IMR-90 (cell line): ENCODE measurements around the gene GPC6. TPM values are rescaled to one million over a fixed set of nuclear protein-coding genes. Genes with fewer than 3 reads are reported as not detected.

Experiments
- ATAC-seq: fragments of 200-7000 bp; cut with Tn5 transposase; 2 replicates; pipeline ENCODE4 v1.9.1; 2020; ENCODE audit warnings: low read depth, mild to moderate bottlenecking, moderate library complexity
- BruUV-seq: library from RNA; stranded (reverse); fragments of 400-500 nt; replicated peaks from 2 replicates; lab custom pipeline; 2021; lab: Mats Ljungman, UMichigan
- CTCF ChIA-PET: fragments of 300-600 bp; formaldehyde crosslinking; extraction: SDS; loops from one replicate; lab custom pipeline; 2021; ENCODE audit warnings: antibody characterized with exemption; lab: Yijun Ruan, JAX
- POLR2A ChIA-PET: fragments of 300-600 bp; sonication (Branson Sonifier 250); formaldehyde crosslinking; loops from one replicate; lab custom pipeline; 2022; ENCODE audit warnings: antibody characterized with exemption; ENCODE audit not compliant: unreplicated experiment; lab: Charles Lee
- DNase-seq: peaks from one replicate; pipeline ENCODE4 v3.0.0; 2013
- H2AFZ ChIP-seq: replicated peaks from 2 replicates; pipeline ENCODE3; 2013; ENCODE audit warnings: low read length, mild to moderate bottlenecking; ENCODE audit not compliant: poor library complexity
- H2AK5ac ChIP-seq: 2 replicates; pipeline ENCODE4 v1.6.1; 2013; ENCODE audit warnings: low read depth, low read length, inconsistent platforms
- H2AK9ac ChIP-seq: replicated peaks from 2 replicates; pipeline ENCODE3; 2013; ENCODE audit warnings: mild to moderate bottlenecking, low read depth, low read length, moderate library complexity; ENCODE audit not compliant: poor library complexity
- H2BK120ac ChIP-seq: 2 replicates; pipeline ENCODE4 v1.6.1; 2013; ENCODE audit warnings: low read depth, low read length, inconsistent platforms
- H2BK15ac ChIP-seq: 3 replicates; pipeline ENCODE4 v1.6.1; 2013; ENCODE audit warnings: low read depth, low read length, inconsistent platforms
- H2BK20ac ChIP-seq: 2 replicates; pipeline ENCODE4 v1.6.1; 2013; ENCODE audit warnings: low read depth, mild to moderate bottlenecking, inconsistent platforms, low read length, moderate library complexity
- H2BK5ac ChIP-seq: 2 replicates; pipeline ENCODE4 v1.6.1; 2013; ENCODE audit warnings: mild to moderate bottlenecking, low read depth, low read length, inconsistent platforms; ENCODE audit not compliant: poor library complexity, severe bottlenecking
- H3K14ac ChIP-seq: replicated peaks from 2 replicates; pipeline ENCODE4 v1.6.1; 2013; ENCODE audit warnings: low read depth, low read length, inconsistent platforms
- H3K18ac ChIP-seq: 2 replicates; pipeline ENCODE4 v1.6.1; 2013; ENCODE audit warnings: low read depth, low read length, control low read depth
- H3K23ac ChIP-seq: 2 replicates; pipeline ENCODE4 v1.6.1; 2013; ENCODE audit warnings: low read depth, low read length, inconsistent platforms
- H3K27ac ChIP-seq: 2 replicates; pipeline ENCODE4 v1.5.1; 2013; ENCODE audit warnings: mild to moderate bottlenecking, control low read depth, low read length; ENCODE audit not compliant: insufficient read depth
- H3K27me3 ChIP-seq: 2 replicates; pipeline ENCODE4 v1.6.1; 2013; ENCODE audit warnings: low read length; ENCODE audit not compliant: control insufficient read depth, insufficient read depth
- H3K36me3 ChIP-seq: 2 replicates; pipeline ENCODE4 v1.6.1; 2013; ENCODE audit warnings: low read length, mixed read lengths; ENCODE audit not compliant: control insufficient read depth, insufficient read depth
- H3K4ac ChIP-seq: 2 replicates; pipeline ENCODE4 v1.6.1; 2013; ENCODE audit warnings: low read depth, low read length, inconsistent platforms
- H3K4me1 ChIP-seq: 2 replicates; pipeline ENCODE4 v1.6.1; 2013; ENCODE audit warnings: low read length, mixed read lengths; ENCODE audit not compliant: control insufficient read depth, insufficient read depth
- H3K4me2 ChIP-seq: 2 replicates; pipeline ENCODE4 v1.6.1; 2013; ENCODE audit warnings: low read depth, mild to moderate bottlenecking, control low read depth, low read length, moderate library complexity
- H3K4me3 ChIP-seq: 2 replicates; pipeline ENCODE4 v1.5.1; 2013; ENCODE audit warnings: low read depth, mild to moderate bottlenecking, control low read depth, low read length, moderate library complexity; ENCODE audit not compliant: insufficient read depth
- H3K56ac ChIP-seq: 2 replicates; pipeline ENCODE4 v1.6.1; 2013; ENCODE audit warnings: low read length, inconsistent platforms; ENCODE audit not compliant: insufficient read depth; ENCODE audit errors: extremely low read depth
- H3K79me1 ChIP-seq, 2 experiments: 2 replicates each; pipeline ENCODE4 v1.6.1; 2013; ENCODE audit warnings: low read length in 2 of 2, inconsistent platforms in 1 of 2, low read depth in 1 of 2
- H3K9ac ChIP-seq: 2 replicates; pipeline ENCODE4 v1.6.1; 2013; ENCODE audit warnings: low read depth, low read length, control low read depth
- H3K9me1 ChIP-seq: 2 replicates; pipeline ENCODE4 v1.6.1; 2013; ENCODE audit warnings: low read length, inconsistent platforms; ENCODE audit not compliant: insufficient read depth
- H3K9me3 ChIP-seq: 2 replicates; pipeline ENCODE4 v1.6.1; 2013; ENCODE audit warnings: low read length; ENCODE audit not compliant: control insufficient read depth, insufficient read depth
- H4K20me1 ChIP-seq: 2 replicates; pipeline ENCODE4 v1.6.1; 2013; ENCODE audit warnings: low read length, inconsistent platforms; ENCODE audit not compliant: insufficient read depth
- H4K5ac ChIP-seq: 2 replicates; pipeline ENCODE4 v1.6.1; 2013; ENCODE audit warnings: mild to moderate bottlenecking, low read depth, low read length, control low read depth
- H4K8ac ChIP-seq, 2 experiments: 2 replicates each; pipeline ENCODE4 v1.6.1; 2013; ENCODE audit warnings: low read depth in 2 of 2, low read length in 2 of 2, control low read depth in 1 of 2, inconsistent platforms in 1 of 2
- H4K91ac ChIP-seq: 2 replicates; pipeline ENCODE4 v1.6.1; 2013; ENCODE audit warnings: low read depth, low read length, inconsistent platforms; ENCODE audit not compliant: insufficient read depth
- BHLHE40 ChIP-seq: fragments of 150-350 bp; IDR thresholded peaks from 2 replicates; pipeline ENCODE4 v1.6.1; 2016; ENCODE audit warnings: mild to moderate bottlenecking, low read depth, low read length
- CEBPB ChIP-seq: IDR thresholded peaks from 2 replicates; pipeline ENCODE4 v1.6.1; 2012; ENCODE audit warnings: low read depth, low read length, improper control_type of control experiment
- CHD1 ChIP-seq: IDR thresholded peaks from 2 replicates; pipeline ENCODE4 v1.6.1; 2012; ENCODE audit warnings: low read depth, low read length, improper control_type of control experiment
- CTCF ChIP-seq: conservative IDR thresholded peaks from 2 replicates; pipeline ENCODE4 v1.5.1; 2012; ENCODE audit warnings: mild to moderate bottlenecking, low read depth, low read length, improper control_type of control experiment
- ELK1 ChIP-seq: fragments of 150-350 bp; IDR thresholded peaks from 2 replicates; pipeline ENCODE4 v1.6.1; 2016; ENCODE audit warnings: low read depth, mild to moderate bottlenecking, low read length, moderate library complexity, borderline replicate concordance
- FOS ChIP-seq: fragments of 150-350 bp; IDR thresholded peaks from 2 replicates; pipeline ENCODE4 v1.6.1; 2016; ENCODE audit warnings: low read depth, low read length
- MAFK ChIP-seq: IDR thresholded peaks from 2 replicates; pipeline ENCODE4 v1.6.1; 2012; ENCODE audit warnings: low read depth, low read length, improper control_type of control experiment
- MAZ ChIP-seq: IDR thresholded peaks from 2 replicates; pipeline ENCODE4 v1.6.1; 2012; ENCODE audit warnings: low read depth, mild to moderate bottlenecking, low read length, improper control_type of control experiment, moderate library complexity, borderline replicate concordance
- MXI1 ChIP-seq: IDR thresholded peaks from 2 replicates; pipeline ENCODE4 v1.6.1; 2012; ENCODE audit warnings: low read depth, mild to moderate bottlenecking, low read length, moderate library complexity, borderline replicate concordance
- NFE2L2 ChIP-seq: fragments of 150-350 bp; IDR thresholded peaks from 2 replicates; pipeline ENCODE4 v1.6.1; 2016; ENCODE audit warnings: low read depth, mild to moderate bottlenecking, low read length
- POLR2A ChIP-seq: IDR thresholded peaks from 2 replicates; pipeline ENCODE4 v1.6.1; 2012; ENCODE audit warnings: mild to moderate bottlenecking, low read depth, low read length
- RAD21 ChIP-seq: IDR thresholded peaks from 2 replicates; pipeline ENCODE4 v1.6.1; 2012; ENCODE audit warnings: low read length, improper control_type of control experiment
- RCOR1 ChIP-seq: IDR thresholded peaks from 2 replicates; pipeline ENCODE4 v1.6.1; 2012; ENCODE audit warnings: mild to moderate bottlenecking, low read length, improper control_type of control experiment; ENCODE audit not compliant: insufficient replicate concordance
- RFX5 ChIP-seq: IDR thresholded peaks from 2 replicates; pipeline ENCODE4 v1.8.0; 2012; ENCODE audit warnings: low read depth, mild to moderate bottlenecking, low read length, moderate library complexity
- SMC3 ChIP-seq: fragments of 150-350 bp; IDR thresholded peaks from 2 replicates; pipeline ENCODE4 v1.6.1; 2016; ENCODE audit warnings: low read depth, mild to moderate bottlenecking, antibody characterized with exemption, low read length, moderate library complexity
- USF2 ChIP-seq: fragments of 150-350 bp; IDR thresholded peaks from 2 replicates; pipeline ENCODE4 v1.6.1; 2017; ENCODE audit warnings: mild to moderate bottlenecking, antibody characterized with exemption, low read length, low read depth
- WGBS, 2 experiments: methylation state at CpG; one replicate each; pipeline versions ENCODE4 v1.1.5 to v1.1.7; 2013; ENCODE audit warnings: missing lambda C conversion rate in 2 of 2; ENCODE audit not compliant: insufficient read length in 1 of 2; ENCODE audit errors: extremely low coverage in 2 of 2; 5-methylcytosine and 5-hydroxymethylcytosine counted together
- dilution Hi-C: fragments of 300-500 bp; cut with HindIII; formaldehyde crosslinking; loops from one replicate; pipeline ENCODE4 v1.14.3; 2018; ENCODE audit warnings: low sequenced_read_pairs; ENCODE audit not compliant: unreplicated experiment
- in situ Hi-C: fragments of 300-500 bp; cut with MboI; formaldehyde crosslinking; loops from 3 replicates; pipeline ENCODE4 v1.14.3; 2019; ENCODE audit warnings: low sequenced_read_pairs, inconsistent platforms, mixed read lengths
- intact Hi-C: fragments of 100-400 bp; cut with micrococcal nuclease; formaldehyde crosslinking; loops from 2 replicates; pipeline ENCODE4 v1.10.0; 2022
- polyA plus RNA-seq, 3 experiments: library from polyadenylated mRNA; depleted of rRNA; stranded (reverse); fragments of >200 nt; gene quantifications; 2 replicates each; pipeline ENCODE4 v1.2.3, GENCODE V29; 2012; ENCODE audit warnings: low replicate concordance in 1 of 3
- total RNA-seq: library from RNA; depleted of rRNA; stranded (reverse); fragments of >200 nt; gene quantifications from 2 replicates; pipeline ENCODE4 v1.2.3, GENCODE V29; 2012

GPC6 gene
- total and polyA plus RNA-seq, 2 of the 4 experiments (the other 2 are of a cell fraction), result 14.9 to 39.4 TPM

GRCh38 chr13:93233997-93234416 is 7.4 kb downstream of the GPC6 start:
- H3K9ac ChIP-seq, result no peak overlapping the region
- H4K91ac ChIP-seq, result no peak overlapping the region; the same call in 1 of the 2 replicates
- 0 out of 2 replicates have a peak overlapping the region, but pooled peaks have one; percentile 23 for H2BK20ac ChIP-seq
- H4K20me1 ChIP-seq, result no peaks in the 10 kb centered on the region
- no peaks in the 10 kb centered on the region for H3K27me3 ChIP-seq
- no peak for ATAC-seq
- dilution Hi-C loops, result no loop called here
- H2BK120ac ChIP-seq, result no peak overlapping the region; the same call in 1 of the 2 replicates
- peaks cover 4% of the 10 kb centered on the region; the same call in 1 of the 2 replicates for H3K9me1 ChIP-seq
- peaks cover 7 to 11% of the 10 kb centered on the region in 2 experiments; a peak in 2 of 4 replicates for H3K79me1 ChIP-seq
- DNase-seq, result no peak
- 67% methylated on average over 1 of the region's 3 CpGs; no CpG with 5 or more reads in 1 of the 2 experiments for WGBS, 2 experiments
- peak overlapping the region in 1 of 2 experiments; percentile 23; a peak in 1 of 4 replicates for H4K8ac ChIP-seq
- intact Hi-C loops, result no loop called here
- ChIA-PET POLR2A (no interaction called here), CTCF (interaction anchor here (1.1 kb wide), 1 partner anchor 131 kb away, joined by 3 read pairs; no protein-coding TSS in a partner anchor)
- H3K18ac ChIP-seq, result no peak overlapping the region
- no peak overlapping the region; the same call in 1 of the 2 replicates for H3K14ac ChIP-seq
- peak overlapping the region; percentile 55; the same call in 1 of the 2 replicates for H2AK5ac ChIP-seq
- H3K4me3 ChIP-seq, result no peak overlapping the region
- no peak overlapping the region for H3K23ac ChIP-seq
- no peak overlapping the region; the same call in 2 of the 3 replicates for H2BK15ac ChIP-seq
- H3K27ac ChIP-seq, result no peak overlapping the region
- H2BK5ac ChIP-seq, result no peak overlapping the region
- peaks cover 5% of the 10 kb centered on the region for H3K4me1 ChIP-seq
- no peak overlapping the region for H3K4me2 ChIP-seq
- peak overlapping the region; percentile 58 for H2AFZ ChIP-seq
- TF ChIP-seq POLR2A (no peak), SMC3 (no peak), USF2 (no peak), FOS (no peak), ELK1 (no peak), BHLHE40 (no peak), MAZ (no peak), CTCF (no peak), NFE2L2 (no peak), RFX5 (no peak), CHD1 (no peak), MXI1 (no peak), RCOR1 (no peak), CEBPB (no peak), RAD21 (no peak), MAFK (no peak)
- in situ Hi-C loops, result loop anchor here (10.0 to 25.0 kb wide), 3 partner anchors 631 to 1378 kb away; partner anchors contain the start of gene GPR180
- no peaks in the 10 kb centered on the region; the same call in 1 of the 2 replicates for H3K9me3 ChIP-seq
- peak overlapping the region; percentile 57 for H2AK9ac ChIP-seq
- BruUV-seq, result no TSS peak
- H3K56ac ChIP-seq, result no peak overlapping the region
- H4K5ac ChIP-seq, result no peak overlapping the region
- no peaks in the 10 kb centered on the region for H3K36me3 ChIP-seq
- no peak overlapping the region for H3K4ac ChIP-seq
